ENCODE data around the gene ST3GAL2.

DNA sequence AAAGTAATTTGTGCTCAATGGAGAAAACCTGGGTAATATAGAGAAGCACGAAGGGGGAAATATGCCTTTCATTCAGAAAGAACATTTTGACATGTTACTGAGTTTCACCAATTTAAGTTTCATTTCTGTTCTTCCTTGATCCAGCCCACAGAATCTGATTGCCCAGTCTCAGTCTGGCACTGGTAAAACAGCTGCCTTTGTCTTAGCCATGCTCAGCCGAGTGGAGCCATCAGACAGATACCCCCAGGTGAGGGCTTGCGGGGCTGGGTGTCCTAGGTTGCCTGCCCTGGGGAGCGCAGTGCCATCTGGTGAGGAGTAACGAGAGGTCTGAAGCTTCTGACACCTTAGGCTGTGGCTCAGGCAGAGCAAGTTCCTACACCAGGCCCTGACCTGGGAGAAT, 74.5 kb downstream of the ST3GAL2 start:
- TF ChIP-seq, protein P1, sequence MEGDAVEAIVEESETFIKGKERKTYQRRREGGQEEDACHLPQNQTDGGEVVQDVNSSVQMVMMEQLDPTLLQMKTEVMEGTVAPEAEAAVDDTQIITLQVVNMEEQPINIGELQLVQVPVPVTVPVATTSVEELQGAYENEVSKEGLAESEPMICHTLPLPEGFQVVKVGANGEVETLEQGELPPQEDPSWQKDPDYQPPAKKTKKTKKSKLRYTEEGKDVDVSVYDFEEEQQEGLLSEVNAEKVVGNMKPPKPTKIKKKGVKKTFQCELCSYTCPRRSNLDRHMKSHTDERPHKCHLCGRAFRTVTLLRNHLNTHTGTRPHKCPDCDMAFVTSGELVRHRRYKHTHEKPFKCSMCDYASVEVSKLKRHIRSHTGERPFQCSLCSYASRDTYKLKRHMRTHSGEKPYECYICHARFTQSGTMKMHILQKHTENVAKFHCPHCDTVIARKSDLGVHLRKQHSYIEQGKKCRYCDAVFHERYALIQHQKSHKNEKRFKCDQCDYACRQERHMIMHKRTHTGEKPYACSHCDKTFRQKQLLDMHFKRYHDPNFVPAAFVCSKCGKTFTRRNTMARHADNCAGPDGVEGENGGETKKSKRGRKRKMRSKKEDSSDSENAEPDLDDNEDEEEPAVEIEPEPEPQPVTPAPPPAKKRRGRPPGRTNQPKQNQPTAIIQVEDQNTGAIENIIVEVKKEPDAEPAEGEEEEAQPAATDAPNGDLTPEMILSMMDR (IDR thresholded peaks at IDR 0.05), result no peak
- TF ChIP-seq POLR2A (IDR thresholded peaks at IDR 0.05), result no peak

All from ovary (tissue), 3 donors.